HTR-8/SVneo (cell line): Measurements from ENCODE around the gene MTCL1.

Experiments
- DNase-seq: peaks from one replicate; pipeline ENCODE4 v3.0.0; 2011; ENCODE audit warnings: low spot score, mixed read lengths; ENCODE audit not compliant: insufficient read length
- FAIRE-seq: peaks from 2 replicates; lab custom pipeline; 2011; peaks lifted over from hg19 to GRCh38; lab: Jason Lieb, UNC

Gene MTCL1

DNA sequence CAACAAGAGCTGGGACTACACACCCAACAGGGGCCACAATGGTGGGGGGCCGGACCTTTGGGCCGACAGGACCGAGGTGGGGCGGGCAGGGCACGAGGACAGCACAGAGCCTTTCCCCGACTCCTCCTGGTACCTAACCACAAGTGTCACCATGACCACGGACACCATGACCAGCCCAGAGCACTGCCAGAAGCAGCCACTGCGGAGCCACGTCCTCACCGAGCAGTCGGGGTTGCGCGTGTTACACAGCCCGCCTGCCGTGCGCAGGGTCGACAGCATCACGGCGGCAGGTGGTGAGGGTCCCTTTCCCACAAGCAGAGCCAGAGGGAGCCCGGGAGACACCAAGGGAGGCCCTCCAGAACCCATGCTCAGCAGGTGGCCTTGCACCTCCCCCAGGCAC, 119.5 kb downstream of the MTCL1 start:
- no peak for DNase-seq
- FAIRE-seq = no peak

- no peak for DNase-seq
- no peak for FAIRE-seq
Observed at GRCh38 chr18:8825273-8825672, 119.9 kb downstream of the MTCL1 start.

GRCh38 chr18:8825729-8826375, 120.5 kb downstream of the MTCL1 start:
- DNase-seq (no peak), FAIRE-seq (no peak)

GRCh38 chr18:8826514-8826913, 121.2 kb downstream of the MTCL1 start:
- DNase-seq (no peak), FAIRE-seq (no peak)

- FAIRE-seq (no peak), DNase-seq (no peak)
Observed at GRCh38 chr18:8826971-8827370, 121.6 kb downstream of the MTCL1 start.

GRCh38 chr18:8828300-8828699, 122.9 kb downstream of the MTCL1 start:
- DNase-seq (no peak), FAIRE-seq (no peak)

DNA sequence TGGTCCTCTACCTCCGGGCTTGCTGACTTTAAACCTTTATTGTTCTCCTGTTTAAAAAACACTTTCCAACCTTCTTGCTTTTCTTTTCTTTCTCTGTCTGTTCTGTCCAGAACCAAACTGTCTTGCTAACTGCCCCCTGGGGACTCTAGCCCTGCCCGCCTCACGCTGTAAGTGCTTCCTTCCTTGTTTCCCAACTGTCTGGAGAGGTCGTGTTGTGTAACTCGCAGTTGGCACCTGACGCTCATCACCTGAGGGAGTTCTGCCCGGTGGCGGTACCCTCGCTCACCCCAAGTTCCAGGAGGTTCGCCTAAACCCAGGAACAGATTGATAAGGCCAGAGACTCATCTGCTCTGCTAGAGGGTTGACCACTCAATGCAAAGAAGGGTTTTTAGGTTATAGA, 123.4 kb downstream of the MTCL1 start:
- FAIRE-seq (no peak), DNase-seq (no peak)

DNA sequence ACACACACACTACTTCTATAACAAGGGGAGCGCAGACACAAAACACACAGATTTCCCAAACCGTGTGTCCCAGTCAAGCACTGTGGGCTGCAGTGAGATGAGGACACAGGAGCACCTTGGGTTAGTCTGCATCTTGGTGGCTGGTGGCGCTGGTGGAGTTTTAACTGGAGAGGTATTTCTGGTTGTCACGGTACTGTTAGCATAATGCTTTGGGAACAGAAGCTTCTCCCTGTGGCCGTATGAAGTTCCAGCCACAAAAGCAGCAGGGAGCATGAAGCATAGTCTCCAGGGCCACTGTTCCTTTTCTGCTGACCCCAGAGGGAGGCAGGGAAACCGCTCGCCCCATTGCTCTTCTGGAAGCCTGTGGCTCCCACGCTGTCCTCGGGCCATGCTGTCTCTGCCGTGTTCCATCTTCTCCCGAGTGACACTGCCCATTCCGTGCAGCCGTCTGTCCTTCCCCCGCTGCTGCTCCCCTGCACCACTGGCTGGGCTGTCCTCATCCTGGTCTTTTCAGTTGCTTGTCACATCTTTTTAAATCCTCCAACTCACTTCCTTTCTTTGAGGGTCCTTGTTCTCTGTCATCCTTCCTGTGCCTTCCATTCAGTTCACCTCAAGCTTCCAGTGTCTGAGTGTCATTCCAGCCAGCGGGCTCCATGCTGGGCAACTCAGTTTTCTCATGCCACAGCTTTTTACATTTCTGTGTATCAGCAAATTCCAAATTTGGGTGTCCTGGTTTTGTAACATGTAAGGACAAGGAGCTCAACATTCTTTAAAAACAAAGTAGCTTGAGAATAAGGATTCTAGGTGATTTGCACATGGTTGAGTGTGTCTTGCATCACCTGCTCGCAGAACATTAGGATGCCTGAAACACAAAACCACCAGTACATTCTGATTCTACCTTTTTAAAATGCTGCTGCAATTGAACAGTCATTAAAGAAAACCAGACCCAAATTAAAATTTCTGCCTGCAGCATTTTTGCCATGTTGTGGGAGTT, 125.0 kb downstream of the MTCL1 start:
- FAIRE-seq (no peak), DNase-seq (no peak)

- no peak for DNase-seq
- no peak for FAIRE-seq
Observed at GRCh38 chr18:8831112-8831511, 125.8 kb downstream of the MTCL1 start.

- DNase-seq (no peak), FAIRE-seq (no peak)
Observed at GRCh38 chr18:8831531-8831930, 126.2 kb downstream of the MTCL1 start.

- DNase-seq = no peak
- FAIRE-seq = no peak
Observed at GRCh38 chr18:8833480-8833879, 128.1 kb downstream of the MTCL1 start.

GRCh38 chr18:8834881-8835280, 129.5 kb downstream of the MTCL1 start:
- no peak for FAIRE-seq
- DNase-seq = no peak

DNA sequence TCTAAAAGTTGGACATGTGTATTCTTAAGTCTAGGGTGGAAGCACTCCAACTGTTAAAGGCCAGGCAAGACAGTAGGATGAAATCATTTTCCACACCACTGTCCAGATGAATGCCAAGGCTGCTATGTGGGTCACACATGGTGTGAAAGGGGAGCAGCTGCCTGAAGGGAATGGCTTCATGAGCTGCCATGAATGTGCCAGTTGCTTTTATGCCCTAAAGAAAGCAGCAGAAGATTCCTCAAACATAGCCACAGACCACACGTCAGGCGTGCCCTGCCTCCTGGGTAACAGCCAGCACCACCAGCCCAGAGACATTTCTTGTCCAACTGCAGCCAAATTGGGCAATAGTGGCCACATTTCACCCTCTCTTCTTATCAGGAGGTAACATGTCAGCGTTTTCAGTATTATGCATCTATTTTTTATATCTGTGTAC, 130.2 kb downstream of the MTCL1 start:
- FAIRE-seq (no peak), DNase-seq (no peak)

DNA sequence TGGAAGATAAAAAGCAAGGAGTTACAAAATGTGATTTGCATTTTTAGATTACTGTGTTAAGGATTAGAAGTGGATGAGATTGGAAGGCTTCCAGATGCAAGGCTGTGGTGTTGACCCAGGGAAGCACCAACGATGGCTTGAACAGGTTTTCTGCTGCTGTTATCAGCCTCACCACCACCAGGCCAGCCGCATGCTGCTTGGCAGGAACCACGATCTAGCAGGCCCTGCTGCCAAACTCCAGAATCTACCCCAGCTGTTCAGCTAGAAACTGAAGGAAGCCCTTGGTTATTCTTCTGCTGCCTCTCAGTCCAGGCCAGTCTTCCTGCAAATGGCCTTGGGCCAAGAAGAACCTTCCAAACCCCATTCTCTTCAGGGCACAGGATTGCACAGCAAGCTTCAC, 133.9 kb downstream of the MTCL1 start:
- FAIRE-seq = no peak

DNA sequence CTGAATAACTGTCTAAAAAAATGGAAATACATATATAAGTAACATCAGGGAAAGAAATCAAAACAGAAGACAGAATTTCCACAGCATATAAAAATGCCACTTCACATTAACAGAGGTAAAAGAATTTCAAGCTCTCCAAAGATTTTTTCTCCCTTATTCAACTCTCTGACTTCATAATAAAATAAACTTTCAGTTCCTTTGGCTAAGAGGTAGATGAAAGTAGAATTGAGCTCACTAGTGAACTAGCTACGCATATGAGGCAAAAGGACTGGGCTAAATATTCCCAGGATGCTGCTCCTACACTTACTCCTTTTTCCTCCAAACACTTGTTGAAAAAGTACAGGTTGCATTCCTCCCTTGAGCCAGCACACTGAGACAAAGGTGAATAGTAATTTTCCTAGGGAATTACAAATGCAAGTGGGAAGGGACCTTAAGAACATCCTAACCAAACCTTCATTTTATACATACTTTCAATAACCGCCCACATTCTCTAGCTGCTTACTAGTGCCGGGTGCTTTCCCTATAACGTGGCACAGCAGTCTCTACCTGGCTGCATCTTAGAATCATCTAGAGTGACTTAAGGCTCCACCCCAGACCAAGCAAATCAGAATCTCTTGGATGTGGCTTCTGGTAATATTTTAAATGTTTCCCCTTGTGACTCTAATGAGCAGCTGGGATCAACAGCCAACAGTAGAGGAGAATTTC, 136.6 kb downstream of the MTCL1 start:
- DNase-seq (no peak), FAIRE-seq (no peak)

More for the DNA sequence above, 133.9 kb downstream of the MTCL1 start:
- DNase-seq = no peak

GRCh38 chr18:8842506-8842905, 137.2 kb downstream of the MTCL1 start:
- FAIRE-seq = no peak
- no peak for DNase-seq

- FAIRE-seq (no peak), DNase-seq (no peak)
Observed at GRCh38 chr18:8843005-8843404, 137.6 kb downstream of the MTCL1 start.

GRCh38 chr18:8844721-8845148, 139.4 kb downstream of the MTCL1 start:
- FAIRE-seq (no peak), DNase-seq (peak; percentile 11)

- no peak for FAIRE-seq
- no peak for DNase-seq
Observed at GRCh38 chr18:8845506-8845905, 140.2 kb downstream of the MTCL1 start.

GRCh38 chr18:8847066-8847755, 141.9 kb downstream of the MTCL1 start:
- FAIRE-seq = no peak

More at GRCh38 chr18:8847066-8847755, 141.9 kb downstream of the MTCL1 start:
- DNase-seq = no peak
